Stimulated activated CD4-positive, alpha-beta T cell treated with anti-CD3 and anti-CD28 coated beads, TNF-alpha, amount 100 ng/mL, for 48 hours (primary cell): ENCODE results near the gene FIGNL1.
"Not testable (repeated sequence)": the region's sequence is repeated elsewhere in the genome, so short reads cannot be mapped to it uniquely, and the experiment has no call there.

ENCODE experiments used
- DNase-seq, 3 donors: peaks; one replicate each; pipeline ENCODE4 v3.0.0-alpha.2; 2020; ENCODE audit warnings: low read depth in 3 of 3

The FIGNL1 gene

GRCh38 chr7:50471970-50472369, 21.8 kb upstream of the FIGNL1 start:
- no peak for DNase-seq

- no peak for DNase-seq
Measured at GRCh38 chr7:50470250-50471163, 20.4 kb upstream of the FIGNL1 start.

GRCh38 chr7:50469181-50469580, 19.0 kb upstream of the FIGNL1 start:
- no peak for DNase-seq

GRCh38 chr7:50467817-50468610, 17.9 kb upstream of the FIGNL1 start:
- peak; percentile 70 to 76 (median 75) for DNase-seq

- DNase-seq: no peak
Measured at GRCh38 chr7:50466815-50467585, 16.9 kb upstream of the FIGNL1 start.

GRCh38 chr7:50463035-50463434, 12.9 kb upstream of the FIGNL1 start:
- no peak for DNase-seq

GRCh38 chr7:50462361-50462760, 12.2 kb upstream of the FIGNL1 start:
- no peak for DNase-seq

GRCh38 chr7:50461695-50462094, 11.5 kb upstream of the FIGNL1 start:
- DNase-seq: no peak

- not testable (repeated sequence) for DNase-seq
Measured at GRCh38 chr7:50459183-50459582, 9.0 kb upstream of the FIGNL1 start.

- DNase-seq: not testable (repeated sequence)
Measured at GRCh38 chr7:50458651-50459050, 8.5 kb upstream of the FIGNL1 start.

- no peak for DNase-seq
Measured at GRCh38 chr7:50456371-50457123, 6.4 kb upstream of the FIGNL1 start.

GRCh38 chr7:50455658-50456057, 5.5 kb upstream of the FIGNL1 start:
- DNase-seq: no peak

- DNase-seq: no peak
Measured at GRCh38 chr7:50454968-50455367, 4.8 kb upstream of the FIGNL1 start.

- DNase-seq: peak in 1 of 3 donors; percentile 14
Measured at GRCh38 chr7:50450590-50451032, 461 bp upstream of the FIGNL1 start.

- DNase-seq: no peak
Measured at GRCh38 chr7:50449501-50449880, 659 bp downstream of the FIGNL1 start.

GRCh38 chr7:50448823-50449222, 1.3 kb downstream of the FIGNL1 start:
- no peak for DNase-seq

- DNase-seq: no peak
Measured at GRCh38 chr7:50446542-50446960, 3.6 kb downstream of the FIGNL1 start.

GRCh38 chr7:50436133-50436806, 13.9 kb downstream of the FIGNL1 start:
- no peak for DNase-seq

GRCh38 chr7:50431722-50432305, 18.3 kb downstream of the FIGNL1 start:
- DNase-seq: no peak

- no peak for DNase-seq
Measured at GRCh38 chr7:50431316-50431715, 18.8 kb downstream of the FIGNL1 start.
